GM18517 (cell line): Measurements from ENCODE around the gene BOLA2.
A peak's percentile ranks its signal among the peaks of the same experiment; 100 is the strongest.
"Not testable (repeated sequence)": the region's sequence is repeated elsewhere in the genome, so short reads cannot be mapped to it uniquely, and the experiment has no call there.

Experiments used
- ATAC-seq: cut with Tn5 transposase; IDR thresholded peaks from one replicate; pipeline ENCODE4 v1.9.1; 2021; ENCODE audit warnings: mild to moderate bottlenecking, moderate library complexity; ENCODE audit not compliant: unreplicated experiment

BOLA2 gene

DNA sequence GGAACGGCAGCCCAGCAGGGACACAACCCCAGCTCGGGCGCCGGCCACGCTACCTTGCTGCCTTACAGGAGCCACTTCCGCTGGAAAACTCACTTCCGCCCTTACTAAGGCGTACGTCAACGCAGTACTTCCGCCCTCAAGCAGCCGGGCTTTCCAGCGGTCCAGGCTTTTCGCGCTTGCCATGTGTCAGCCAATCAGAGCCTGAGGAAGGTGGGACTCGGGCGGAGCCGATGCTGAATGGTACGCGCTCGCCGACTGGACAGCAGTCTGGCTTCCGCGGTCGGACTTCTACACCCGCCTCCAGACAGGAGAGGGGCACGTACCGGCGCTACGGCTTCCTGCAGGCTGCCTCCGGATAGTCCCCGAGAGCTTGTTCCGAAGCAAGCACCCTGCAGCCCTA, at the start of gene BOLA2, which contains the start of gene SLX1B:
BOLA2 (minus strand) TSS at position 83 of the 400 bp plus-strand sequence. CDS start 98 bp downstream, outside the sequence.
SLX1B (plus strand) TSS at position 265 of the 400 bp plus-strand sequence.
- peak; percentile 88 for ATAC-seq

DNA sequence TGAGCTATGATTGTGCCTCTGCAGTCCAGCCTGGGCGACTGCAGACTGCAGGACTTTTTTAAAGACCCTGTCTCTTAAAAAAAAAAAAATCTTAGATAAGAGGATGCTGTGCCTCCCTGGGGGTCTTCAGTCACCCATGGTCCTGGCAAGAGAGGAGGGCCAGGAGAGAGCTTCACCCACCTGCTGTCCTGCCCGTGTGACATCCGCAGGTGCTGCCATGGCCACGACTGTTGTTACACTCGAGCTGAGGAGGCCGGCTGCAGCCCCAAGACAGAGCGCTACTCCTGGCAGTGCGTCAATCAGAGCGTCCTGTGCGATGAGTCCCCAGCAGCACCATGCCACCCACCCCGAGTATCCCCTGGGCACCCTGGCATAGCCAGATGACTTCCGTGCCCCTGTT, 28.1 kb upstream of the BOLA2 start:
- not testable (repeated sequence) for ATAC-seq

DNA sequence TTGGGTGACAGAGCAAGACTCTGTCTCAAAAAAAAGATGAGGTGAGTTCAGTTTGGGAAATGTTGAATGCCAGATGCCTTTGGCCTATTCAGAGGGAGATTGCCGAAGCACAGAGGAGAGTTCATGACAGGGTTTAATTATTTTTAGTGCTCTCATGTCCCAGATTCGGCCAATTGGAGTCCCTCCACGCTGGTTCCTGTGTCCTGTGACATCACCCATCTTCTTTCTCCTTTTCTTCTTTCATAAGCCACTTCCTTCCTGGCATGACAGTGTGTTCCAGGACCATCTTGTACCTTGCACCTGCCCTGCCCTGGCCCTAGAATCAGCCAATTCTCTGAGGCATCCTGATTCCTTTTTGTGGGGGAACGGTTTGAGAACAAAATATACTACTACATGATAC, 17.9 kb upstream of the BOLA2 start:
- not testable (repeated sequence) for ATAC-seq

DNA sequence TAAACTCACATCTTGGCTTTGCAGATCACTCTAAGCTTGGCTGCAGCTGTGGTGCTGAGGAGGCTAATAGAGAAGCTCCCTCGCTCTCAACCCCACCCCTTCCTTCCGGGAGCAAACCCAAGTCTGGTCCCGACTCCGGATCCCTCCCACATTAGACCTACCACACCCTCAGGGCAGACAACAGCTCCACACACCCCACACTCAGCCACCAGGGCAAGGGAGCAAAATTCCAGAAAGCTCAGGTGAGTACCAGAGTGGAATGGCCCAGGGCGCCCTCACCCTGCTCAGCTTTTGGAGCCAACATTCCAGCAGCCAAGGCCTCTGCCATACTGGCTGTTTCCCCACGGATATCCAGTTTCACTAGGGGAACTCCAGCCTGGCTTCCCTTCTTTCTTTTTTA, 15.5 kb upstream of the BOLA2 start:
- not testable (repeated sequence) for ATAC-seq

DNA sequence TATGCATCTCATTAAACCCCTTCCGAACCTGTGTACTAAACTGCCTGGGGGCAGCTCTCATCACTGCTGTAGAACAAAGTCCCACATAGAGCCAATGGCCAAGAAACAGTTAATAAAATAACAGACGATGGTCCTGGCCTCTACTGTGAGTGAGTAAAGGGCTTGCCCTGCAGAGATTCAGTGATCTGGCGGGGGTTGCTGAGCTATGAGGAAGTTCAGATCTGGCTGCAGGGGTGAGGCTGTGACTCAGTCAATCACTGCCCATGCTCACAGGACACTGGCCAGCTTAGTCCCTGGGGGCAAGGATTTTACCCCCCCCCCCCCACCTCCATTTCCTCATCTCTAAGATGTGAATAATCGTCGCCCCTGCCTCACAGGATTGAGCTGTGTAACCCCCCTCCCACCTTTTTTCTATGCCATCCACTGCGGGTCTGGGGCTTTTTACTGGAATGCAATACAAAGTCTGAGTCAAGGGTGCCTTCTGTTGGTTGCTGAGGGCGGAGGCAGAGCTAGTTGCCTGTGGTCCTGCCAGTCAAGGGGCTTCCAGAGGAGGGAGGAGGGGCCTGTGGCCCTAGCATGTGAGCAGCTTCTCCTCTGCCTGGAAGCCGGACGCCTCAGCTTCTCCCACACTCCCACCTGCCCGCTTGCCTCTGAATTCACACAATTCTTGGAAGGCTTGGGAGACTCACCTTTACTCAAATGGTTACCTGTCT, 13.7 kb upstream of the BOLA2 start:
- ATAC-seq, result not testable (repeated sequence)

DNA sequence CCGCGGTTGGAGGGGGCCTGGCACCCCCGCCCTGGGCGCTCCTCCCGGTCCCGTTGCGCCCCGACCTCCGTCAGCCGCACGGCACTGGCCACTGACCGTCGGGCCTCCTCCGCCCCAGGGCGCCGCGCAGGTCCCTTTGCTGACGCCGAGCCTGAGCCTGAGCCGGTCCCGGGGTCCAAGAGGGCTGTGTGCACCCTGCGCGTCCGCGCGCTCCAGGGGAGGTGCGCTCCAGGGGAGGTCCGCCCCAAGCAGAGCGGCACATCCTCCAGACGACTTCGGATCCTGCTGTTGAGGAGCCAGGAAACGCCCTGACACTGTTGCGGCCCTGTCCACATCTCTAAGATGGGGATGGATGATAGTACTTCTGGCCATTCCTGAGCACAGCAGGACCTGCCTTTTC, 12.8 kb upstream of the BOLA2 start:
- not testable (repeated sequence) for ATAC-seq

DNA sequence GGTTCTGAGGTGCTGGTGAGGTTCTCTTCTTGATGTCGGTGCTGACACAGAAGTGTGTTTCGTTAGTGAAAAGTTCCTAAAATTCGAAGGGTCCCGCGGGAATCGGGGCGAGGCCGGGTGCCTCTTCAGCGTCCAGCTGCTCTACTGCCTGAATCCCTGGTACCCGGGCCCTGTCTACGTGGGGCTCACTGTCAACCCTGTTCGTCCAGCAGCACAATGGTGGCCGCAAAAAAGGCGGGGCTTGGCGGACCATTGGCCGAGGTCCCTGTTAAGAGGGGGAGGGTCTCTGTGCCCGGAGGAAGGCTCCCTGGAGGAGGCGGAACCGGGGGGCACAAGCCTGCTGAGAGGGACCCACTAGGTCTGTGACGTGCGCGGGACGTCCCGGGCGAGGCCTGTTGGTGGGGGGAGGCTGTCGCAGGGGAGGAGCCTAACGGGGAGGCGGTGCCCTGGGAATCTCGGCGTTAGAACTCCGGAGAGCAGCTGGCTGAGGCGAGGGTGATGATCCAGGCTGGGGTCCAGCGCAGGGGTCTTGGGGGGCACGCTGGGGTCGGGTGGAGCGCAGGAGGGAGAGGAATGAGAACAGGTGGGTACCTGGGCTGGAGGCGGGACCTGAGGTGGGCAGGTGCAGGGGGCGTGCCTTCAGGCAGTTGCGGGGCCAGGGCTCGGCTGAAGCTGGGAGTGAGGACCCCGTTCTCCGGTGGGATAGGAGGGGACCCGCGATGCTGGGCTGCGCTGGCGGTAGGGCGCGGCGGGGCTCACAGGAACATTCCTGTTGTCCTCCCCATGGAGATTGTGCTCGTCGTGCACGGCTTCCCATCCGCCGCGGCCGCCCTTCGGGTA, 12.1 kb upstream of the BOLA2 start:
- not testable (repeated sequence) for ATAC-seq

DNA sequence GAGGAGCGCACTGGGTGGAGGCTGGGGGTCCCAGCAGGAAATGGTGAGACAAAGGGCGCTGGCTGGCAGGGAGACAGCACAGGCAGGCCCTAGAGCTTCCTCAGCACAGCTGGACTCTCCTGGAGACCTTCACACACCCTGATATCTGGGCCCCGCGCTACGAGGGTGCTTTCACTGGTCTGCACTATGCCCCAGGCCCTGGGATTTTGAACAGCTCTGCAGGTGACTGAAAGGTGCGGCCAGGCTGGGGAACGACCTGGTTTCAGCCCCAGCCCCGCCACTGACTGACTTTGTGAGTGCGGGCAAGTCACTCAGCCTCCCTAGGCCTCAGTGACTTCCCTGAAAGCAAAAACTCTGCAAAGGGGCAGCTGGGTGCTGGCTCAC, 6.5 kb upstream of the BOLA2 start:
- ATAC-seq, result not testable (repeated sequence)

DNA sequence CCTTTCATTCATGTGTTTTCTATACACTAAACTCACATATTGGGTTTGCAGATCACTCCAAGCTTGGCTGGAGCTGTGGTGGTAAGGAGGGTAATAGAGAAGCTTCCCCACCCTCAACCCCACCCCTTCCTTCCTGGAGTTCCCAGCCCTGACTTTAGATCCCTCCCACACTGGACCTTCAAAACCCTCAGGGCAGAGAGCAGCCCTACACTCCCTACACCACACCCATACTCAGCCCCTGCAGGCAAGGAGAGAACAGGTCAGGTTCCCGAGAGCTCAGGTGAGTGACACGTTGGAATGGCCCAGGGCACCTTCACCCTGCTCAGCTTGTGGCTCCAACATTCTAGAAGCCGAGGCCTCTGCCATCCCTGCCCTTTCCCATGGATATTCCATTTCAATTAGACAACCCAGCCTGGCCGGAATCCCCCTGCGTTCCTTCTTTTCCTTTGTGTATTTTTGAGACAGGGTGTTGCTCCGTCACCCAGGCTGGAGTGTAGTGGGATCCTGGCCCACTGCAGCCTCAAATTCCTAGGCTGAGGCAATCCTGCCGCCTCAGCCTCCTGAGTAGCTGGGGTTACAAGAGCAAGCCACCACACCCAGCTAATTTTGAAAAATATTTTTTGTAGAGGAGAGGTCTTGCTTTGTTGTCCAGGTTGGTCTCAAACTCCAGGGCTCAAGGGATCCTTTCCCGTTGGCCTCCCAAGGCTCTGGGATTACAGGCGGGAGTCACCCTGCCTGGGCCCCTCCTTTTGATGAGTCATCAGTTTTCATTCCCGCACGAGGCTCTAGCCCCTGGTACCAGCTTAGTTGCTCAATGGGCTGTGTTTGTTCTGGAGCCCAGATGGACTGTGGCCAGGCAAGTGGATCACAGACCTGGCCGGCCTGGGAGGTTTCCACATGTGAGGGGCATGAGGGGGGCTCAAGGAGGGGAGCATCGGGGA, 5.8 kb upstream of the BOLA2 start, which contains the start of gene SULT1A4:
SULT1A4 (plus strand) TSS at position 208 of the 941 bp plus-strand sequence. CDS start 1,473 bp downstream, outside the sequence.
- not testable (repeated sequence) for ATAC-seq

DNA sequence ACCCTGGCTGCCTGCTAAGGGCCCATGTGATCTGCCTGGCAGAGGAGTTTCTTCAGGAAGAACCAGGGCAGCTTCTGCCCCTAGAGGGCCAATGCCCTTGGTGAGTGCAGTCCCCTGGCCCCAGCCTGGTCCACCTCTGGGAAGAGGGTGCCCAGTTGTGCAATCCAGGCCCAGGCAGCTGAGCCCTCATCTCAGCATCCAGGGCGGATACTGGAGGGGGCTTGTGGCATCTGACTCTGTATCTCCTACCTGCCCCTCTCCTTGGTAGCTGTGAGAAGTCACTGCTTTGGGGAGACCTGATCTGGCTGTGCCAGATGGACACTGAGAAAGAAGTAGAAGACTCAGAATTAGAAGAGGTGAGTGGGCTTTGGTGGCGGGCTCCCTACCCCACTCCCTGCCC, 3.5 kb upstream of the BOLA2 start:
- ATAC-seq, result not testable (repeated sequence)

DNA sequence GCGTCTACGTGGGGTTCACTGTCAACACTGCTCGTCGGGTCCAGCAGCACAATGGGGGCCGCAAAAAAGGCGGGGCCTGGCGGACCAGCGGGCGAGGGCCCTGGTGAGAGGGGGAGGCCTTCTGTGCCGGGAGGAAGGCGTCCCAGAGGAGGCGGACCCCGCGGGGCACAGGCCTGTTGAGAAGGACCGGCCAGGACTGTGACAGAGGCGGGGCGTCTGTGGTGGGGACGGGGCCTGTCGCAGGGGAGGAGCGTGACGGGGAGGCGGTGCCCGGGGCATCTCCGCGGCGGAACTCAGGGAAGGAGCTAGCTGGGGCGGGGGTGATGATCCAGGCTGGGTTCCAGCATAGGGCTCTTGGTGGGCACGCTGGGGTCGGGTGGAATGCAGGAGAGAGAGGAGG, 677 bp upstream of the BOLA2 start:
- ATAC-seq, result peak; percentile 41

DNA sequence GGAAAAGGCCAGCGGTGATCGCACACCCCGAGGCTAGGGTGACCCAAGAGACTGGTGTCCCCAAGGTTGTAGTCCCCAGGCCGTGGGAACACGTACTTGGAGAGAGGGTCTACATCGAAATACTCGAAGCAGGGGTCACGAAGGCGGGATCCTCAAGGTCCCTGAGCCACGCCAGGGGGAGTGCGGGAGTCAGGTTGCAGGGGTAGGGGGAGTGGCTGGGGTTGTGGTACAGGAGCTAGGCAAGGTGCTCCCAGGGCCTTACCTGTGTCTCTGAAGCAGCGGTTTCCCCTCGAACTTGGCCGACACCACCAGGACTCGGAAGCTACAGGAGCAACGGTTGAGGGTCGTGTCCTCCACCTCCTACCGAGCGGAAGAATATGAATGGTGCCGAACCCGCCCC, 397 bp downstream of the BOLA2 start:
- peak; percentile 2 for ATAC-seq

DNA sequence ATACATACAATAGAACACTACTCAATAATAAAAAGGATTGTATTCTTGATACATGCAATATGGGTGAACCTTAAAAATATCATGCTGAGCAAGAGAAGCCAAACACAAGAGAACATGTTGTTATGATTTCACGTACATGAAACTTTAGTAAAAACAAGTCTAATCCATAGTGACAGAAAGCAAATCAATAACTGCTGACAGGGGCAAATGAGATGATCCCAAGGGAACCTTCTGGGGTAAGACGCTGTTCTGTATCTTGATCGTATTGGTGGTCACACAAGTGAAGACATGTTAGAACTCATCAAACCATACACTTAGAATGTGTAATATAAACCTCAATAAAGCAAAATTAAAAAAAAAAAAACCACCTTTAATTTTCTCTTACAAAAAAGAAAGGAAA, 28.8 kb downstream of the BOLA2 start:
- ATAC-seq, result not testable (repeated sequence)

DNA sequence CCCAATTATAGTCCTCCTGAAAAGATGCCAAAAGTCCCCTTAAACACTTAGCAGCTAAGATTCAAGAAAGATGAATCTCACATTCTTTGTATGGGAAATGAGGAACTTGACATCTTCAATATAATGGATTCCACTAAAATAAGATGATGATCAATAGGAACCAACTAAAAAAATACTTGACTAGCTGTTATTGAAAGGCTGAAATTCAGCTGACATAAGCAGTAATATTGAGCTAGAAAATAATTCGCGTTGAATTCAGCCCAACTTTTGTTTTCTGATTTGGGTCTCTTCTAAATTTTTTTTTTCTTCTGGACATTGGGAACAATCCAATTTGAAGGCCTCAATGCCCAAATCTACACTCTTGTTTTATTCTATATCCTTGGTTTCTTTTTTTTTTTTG, 30.6 kb downstream of the BOLA2 start:
- ATAC-seq, result not testable (repeated sequence)

DNA sequence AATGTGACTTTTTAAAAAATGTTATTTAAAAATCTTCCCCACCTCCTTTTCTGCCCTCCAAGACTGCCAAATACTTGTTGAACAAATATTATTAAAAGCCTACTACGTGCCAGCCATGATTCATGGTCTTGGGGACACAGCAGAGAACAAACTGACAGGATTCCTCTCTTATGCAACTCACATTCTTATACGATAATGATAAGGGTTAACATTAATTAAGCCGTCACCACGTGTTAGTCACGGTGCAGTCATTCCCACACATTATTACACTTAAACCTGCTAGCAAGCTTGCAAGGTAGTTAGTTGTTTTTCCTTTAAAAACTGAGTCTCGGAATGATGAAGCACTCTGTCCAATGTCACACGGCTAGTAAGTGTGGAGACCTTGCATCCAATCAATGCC, 48.9 kb downstream of the BOLA2 start:
- ATAC-seq, result not testable (repeated sequence)
